Activated CD4-positive, alpha-beta T cell treated with anti-CD3 and anti-CD28 coated beads, Interleukin-2, Interleukin-4, amounts not matched to agents 100 ng/mL and 50 ng/mL, durations not matched to agents 16 hours and 8 hours (primary cell): Measurements from ENCODE around the gene PLEKHH3.
"Not testable (repeated sequence)": the region's sequence is repeated elsewhere in the genome, so short reads cannot be mapped to it uniquely, and the experiment has no call there.

ENCODE experiments used
- DNase-seq: peaks from one replicate; pipeline ENCODE4 v3.0.0-alpha.2; 2020; ENCODE audit warnings: low spot score

PLEKHH3 gene

GRCh38 chr17:42629411-42630009, 47.3 kb downstream of the PLEKHH3 start:
- DNase-seq: no peak

DNA sequence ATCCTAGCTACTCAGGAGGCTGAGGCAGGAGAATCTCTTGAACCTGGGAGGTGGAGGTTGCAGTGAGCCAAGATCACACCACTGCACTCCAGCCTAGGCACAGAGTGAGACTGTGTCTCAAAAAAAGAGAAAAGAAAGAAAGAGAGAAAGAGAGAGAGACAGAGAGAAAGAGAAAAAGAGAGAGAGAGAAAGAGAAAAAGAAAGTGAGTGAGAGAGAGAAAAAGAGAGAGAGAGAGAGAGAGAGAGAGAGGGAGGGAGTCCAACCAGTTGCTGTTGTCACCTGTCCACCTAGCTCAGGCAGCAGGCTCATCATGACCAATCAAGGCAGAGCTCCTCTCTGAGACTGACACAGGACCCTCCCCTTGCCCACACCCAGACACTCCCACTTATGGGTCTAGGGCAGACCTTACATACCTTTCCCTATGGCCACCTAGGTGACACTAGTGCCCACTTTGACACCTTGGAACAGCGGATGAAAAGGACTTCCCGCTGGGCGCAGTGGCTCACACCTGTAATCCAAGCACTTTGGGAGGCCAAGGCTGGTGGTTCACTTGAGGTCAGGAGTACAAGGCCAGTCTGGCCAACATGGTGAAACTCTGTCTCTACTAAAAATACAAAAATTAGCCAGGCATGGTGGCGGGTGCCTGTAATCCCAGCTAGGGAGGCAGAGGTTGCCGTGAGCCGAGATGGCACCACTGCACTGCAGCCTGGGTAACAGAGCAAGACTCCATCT, 49.6 kb downstream of the PLEKHH3 start:
- DNase-seq: not testable (repeated sequence)

DNA sequence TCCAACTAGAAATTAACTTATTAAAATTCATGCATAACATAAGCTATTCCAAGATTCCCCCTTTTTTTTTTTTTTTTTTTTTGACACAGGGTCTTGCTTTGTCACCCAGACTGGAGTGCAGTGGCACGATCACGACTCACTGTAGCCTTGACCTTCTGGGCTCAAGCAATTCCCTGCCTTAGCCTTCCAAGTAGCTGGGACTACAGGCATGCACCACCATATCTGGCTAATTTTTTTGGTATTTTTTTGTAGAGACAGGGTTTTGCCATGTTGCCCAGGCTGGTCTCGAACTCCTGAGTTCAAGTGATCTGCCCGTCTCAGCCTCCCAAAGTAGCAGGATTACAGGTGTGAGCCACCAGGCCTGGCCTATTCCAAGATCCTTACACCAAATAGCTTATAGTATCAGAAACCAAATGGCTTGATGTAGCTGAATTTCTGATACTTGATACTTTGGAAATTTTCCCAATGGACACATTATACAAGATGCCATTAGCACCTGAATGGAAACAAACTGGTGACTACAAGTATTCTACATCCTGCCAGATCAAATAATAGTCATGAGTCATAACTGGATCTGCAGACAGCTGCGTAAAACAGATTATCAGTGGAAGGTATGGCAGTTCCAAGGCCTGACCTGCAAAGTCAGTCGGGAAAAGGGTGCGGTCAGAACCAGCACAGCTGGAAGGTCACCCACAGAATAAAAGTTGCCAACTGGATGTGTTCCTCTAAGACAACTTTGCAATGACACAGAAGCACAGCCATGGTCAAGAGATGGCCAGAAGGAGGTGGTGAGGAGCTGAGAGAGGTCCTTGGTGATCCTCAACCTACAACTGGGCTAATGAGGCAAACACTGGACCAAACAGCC, 52.8 kb downstream of the PLEKHH3 start:
- peak; percentile 15 for DNase-seq

- no peak for DNase-seq
These were observed 53.5 kb downstream of the PLEKHH3 start for GRCh38 chr17:42623271-42623670.

DNA sequence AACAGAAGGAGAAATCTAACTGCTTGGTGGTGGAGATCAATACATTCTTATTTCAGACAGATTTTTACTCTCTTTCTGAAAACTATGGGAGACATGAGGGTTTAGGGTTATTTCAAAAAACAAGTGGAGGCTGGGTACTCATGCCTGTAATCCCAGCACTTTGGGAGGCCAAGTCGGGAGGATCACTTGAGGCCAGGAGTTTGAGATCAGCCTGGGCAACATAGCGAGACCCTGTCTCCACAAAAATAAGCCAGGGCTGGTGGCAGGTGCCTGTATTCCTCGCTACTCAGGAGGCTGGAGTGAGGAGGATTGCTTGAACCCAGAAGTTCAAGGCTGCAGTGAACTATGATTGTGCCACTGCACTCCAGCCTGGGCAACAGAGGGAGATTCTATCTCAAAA, 54.8 kb downstream of the PLEKHH3 start:
- not testable (repeated sequence) for DNase-seq

GRCh38 chr17:42618442-42619150, 58.2 kb downstream of the PLEKHH3 start:
- DNase-seq: peak; percentile 3

DNA sequence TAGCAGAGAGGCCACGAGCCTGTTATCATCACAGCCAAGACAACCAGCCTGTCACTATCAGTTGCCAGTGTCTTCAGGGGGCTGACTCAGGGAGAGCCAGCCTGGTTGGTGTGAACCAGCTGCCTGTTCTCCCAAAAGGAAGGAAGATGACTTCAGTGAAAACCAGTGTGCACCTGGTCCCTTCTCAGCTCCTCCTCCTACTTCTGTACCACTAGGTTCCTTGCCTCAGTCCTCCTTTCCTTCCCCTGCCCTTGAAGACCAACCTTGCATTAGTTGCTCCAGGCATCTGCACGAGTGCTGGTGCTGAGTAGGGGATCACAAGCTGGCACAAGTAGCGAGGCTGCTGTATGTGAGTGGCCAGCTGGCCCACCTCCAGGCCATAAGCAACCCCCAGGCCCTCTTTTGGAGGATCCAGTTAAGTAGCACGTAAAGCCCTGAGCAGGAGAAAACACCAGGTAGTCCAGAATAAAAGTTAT, 58.8 kb downstream of the PLEKHH3 start:
- no peak for DNase-seq
